KOPT-K1 (cell line): ENCODE data around the gene SLC35C1.
"Not testable (repeated sequence)": the region's sequence is repeated elsewhere in the genome, so short reads cannot be mapped to it uniquely, and the experiment has no call there.

Experiments used
- H3K27ac ChIP-seq: fragments of 200-600 bp; sonication (generic); 2 replicates; pipeline ENCODE4 v1.5.1; 2016; ENCODE audit warnings: antibody characterized with exemption, mild to moderate bottlenecking, low read depth, low read length; ENCODE audit not compliant: poor library complexity, severe bottlenecking
- H3K36me3 ChIP-seq: fragments of 200-600 bp; sonication (generic); 2 replicates; pipeline ENCODE4 v1.5.1; 2017; ENCODE audit warnings: antibody characterized with exemption, mild to moderate bottlenecking, low read length, moderate library complexity; ENCODE audit not compliant: insufficient read depth
- H3K9me3 ChIP-seq: fragments of 200-600 bp; sonication (generic); 2 replicates; pipeline ENCODE4 v1.5.1; 2017; ENCODE audit warnings: antibody characterized with exemption, low read length, mild to moderate bottlenecking; ENCODE audit not compliant: insufficient read depth, poor library complexity, severe bottlenecking

SLC35C1 gene

DNA sequence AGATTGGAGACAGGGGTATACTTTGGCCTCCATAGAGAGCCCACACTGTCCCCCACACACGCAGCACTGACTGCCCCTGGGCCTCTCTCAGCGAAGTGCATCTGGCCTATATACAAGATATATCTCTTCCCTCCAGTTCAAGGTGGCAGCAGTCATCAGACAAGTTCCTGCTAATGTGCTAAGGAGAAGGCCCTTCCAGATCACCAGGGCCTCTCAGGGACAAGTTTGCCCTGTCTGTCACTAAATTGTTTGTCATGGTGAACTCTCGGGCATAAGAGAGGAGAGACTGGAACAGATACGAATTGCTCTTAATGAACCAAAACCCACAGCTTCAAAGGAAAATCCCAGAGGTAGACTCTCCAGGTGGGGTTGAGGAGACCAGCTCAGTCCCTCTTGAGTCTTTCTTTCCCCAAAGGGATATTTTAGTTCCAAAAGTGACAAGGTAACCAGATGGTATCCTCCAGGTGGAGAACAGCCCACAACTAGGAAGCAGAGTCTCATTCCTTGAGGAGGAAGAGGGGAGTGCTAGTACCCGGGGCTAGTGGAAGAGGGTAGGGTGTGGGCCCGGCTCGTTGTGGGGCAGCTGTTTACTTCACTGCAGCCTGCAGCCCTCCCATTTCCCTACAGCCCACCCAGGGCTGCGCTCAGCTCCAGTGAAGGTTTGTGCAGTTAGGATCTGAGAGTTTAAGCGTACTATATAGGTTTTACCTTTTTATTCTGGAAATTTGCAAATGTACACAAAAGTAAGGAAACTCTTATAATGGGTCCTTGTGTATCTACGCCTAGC is 2.2 kb upstream of the SLC35C1 start:
- Histone ChIP-seq H3K27ac (no peak overlapping the region), H3K36me3 (no peaks in the 10 kb centered on the region), H3K9me3 (no peaks in the 10 kb centered on the region)

DNA sequence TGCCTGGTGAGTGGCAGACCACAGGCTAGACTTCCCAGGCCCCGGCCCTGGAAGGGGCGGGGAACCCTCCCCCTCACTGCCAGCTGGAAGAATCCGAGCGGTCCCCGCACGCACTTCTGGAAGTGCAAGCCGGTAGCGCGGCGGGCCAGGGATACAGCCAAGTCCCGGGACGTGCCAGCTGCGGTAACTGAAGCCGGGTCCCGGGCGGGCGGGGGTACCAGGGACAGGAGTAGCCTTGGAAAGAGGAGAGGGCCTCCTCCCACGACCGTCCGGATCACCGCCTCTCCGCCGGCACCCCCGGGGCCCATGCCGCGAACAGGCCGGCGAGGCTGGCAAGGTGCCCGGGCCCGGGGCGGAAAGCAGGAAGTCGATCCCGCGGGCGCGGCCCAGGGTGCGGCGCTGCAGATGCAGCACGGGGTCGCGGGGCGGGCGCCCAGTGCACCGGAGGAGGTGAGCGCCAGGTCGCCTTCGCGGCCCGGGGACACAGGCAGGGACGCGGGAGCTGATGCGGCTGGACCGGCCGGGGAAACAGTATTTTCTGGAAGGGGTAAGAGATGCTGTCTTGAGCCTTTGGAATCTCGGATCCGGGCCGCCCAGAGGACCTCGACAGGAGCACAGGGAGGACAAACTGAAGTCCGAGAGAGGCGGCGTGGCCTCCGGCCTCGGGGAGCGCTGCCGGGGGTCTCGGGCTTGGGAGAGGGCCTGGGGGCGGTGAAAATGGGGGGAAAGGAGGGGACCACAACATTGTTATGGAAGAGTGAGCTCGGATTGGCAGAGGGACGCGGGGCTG is 783 bp upstream of the SLC35C1 start:
- Histone ChIP-seq H3K36me3 (peaks cover 6% of the 10 kb centered on the region; the same call in 1 of the 2 replicates), H3K9me3 (no peaks in the 10 kb centered on the region), H3K27ac (peak overlapping the region; percentile 69)

DNA sequence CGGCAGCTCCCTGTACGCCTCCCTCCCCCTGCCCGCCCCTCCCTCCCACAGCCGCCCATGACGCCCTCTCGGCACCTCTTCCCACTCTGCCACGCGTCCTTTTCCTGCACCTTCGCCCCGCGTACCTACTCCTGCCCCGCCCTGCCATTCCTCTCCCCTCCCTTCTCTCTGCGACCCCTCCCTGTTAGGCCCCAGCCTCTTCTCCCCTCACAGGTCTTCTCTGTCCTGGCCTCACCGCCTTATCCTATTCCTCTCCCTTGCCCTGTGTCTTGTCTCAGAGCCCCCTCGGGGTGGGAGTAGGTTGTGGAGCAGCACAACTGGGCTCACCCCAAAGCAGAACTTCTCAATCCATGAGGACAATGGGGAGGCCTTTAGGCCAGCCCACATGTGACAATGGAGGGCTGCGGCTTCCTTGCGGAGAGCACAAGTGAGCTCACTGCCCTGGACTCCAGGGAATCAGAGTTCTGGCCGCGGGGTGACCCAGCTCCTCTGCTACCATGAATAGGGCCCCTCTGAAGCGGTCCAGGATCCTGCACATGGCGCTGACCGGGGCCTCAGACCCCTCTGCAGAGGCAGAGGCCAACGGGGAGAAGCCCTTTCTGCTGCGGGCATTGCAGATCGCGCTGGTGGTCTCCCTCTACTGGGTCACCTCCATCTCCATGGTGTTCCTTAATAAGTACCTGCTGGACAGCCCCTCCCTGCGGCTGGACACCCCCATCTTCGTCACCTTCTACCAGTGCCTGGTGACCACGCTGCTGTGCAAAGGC is 539 bp downstream of the SLC35C1 start:
- Histone ChIP-seq H3K9me3 (no peaks in the 10 kb centered on the region), H3K27ac (peak overlapping the region; percentile 69), H3K36me3 (peaks cover 18% of the 10 kb centered on the region; the same call in 1 of the 2 replicates)

DNA sequence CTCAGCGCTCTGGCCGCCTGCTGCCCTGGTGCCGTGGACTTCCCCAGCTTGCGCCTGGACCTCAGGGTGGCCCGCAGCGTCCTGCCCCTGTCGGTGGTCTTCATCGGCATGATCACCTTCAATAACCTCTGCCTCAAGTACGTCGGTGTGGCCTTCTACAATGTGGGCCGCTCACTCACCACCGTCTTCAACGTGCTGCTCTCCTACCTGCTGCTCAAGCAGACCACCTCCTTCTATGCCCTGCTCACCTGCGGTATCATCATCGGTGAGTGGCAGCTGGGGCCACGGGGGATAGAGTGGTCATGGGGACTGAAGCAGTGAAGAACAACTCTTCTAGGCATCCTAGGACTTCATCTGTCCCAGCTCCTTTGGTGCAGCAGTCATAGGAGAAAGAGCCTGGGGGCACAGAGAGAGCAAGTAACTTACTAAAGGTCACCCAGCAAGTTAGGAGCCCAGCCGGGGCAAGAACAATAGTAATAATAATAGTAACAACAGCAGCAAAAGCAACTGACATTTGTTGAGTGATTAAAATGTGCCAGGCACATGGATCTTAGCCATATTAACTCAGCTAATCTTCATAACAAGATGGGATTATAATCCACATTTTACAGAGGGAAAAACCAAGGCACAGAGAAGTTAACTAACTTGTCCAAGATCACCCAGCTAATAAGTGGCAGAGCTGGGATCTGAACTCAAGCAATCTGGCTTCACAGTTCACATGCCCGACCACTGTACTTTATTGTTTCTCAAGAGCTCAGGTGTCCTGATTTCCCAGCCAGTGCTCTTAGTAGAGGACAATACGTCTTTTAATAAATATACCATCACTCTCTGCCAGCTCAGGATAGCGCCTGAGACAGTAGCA is 1.4 kb downstream of the SLC35C1 start:
- Histone ChIP-seq H3K9me3 (no peaks in the 10 kb centered on the region), H3K27ac (peak overlapping the region; percentile 69), H3K36me3 (peaks cover 27% of the 10 kb centered on the region)

DNA sequence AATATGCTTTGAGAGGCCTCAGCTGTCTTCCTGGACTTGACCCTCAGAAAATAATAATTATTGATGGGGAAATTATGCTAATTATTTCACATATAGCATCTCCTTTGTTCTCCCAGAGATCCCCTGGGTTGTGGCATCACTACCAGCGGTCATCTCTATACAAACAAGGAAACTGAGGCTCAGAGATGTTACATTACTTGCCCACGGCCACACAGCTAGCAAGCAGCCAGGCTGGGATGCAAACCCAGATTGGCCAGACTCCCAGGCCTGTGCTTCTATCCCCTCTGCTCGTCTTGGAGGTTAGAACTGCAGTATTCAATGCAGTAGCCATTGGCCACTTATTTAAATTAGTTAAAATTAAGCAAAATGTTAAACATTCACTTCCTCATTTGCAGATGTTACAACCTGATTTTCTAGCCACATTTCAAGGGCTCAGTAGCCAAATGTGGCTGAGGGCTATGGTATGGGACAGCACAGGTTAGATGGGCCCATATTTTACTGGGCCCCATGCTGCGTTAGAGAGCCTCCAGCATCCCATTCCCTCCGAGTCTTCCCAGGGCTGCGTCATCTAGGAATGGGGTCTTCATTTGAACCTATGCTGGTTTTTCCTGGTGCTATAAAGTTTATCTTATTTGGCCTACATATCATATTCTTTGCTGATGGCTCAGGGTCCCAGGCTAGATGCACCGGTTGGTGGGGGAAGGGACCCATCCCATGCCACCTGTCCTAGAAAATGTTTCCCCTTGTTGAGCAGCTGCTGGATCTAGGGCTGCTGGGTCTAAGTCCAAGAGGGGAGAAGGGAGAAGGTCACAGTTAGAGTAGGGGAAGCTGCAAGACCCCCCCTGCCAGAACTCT is 2.2 kb downstream of the SLC35C1 start:
- H3K27ac ChIP-seq = no peak overlapping the region
- H3K36me3 ChIP-seq = peaks cover 35% of the 10 kb centered on the region
- H3K9me3 ChIP-seq = no peaks in the 10 kb centered on the region

DNA sequence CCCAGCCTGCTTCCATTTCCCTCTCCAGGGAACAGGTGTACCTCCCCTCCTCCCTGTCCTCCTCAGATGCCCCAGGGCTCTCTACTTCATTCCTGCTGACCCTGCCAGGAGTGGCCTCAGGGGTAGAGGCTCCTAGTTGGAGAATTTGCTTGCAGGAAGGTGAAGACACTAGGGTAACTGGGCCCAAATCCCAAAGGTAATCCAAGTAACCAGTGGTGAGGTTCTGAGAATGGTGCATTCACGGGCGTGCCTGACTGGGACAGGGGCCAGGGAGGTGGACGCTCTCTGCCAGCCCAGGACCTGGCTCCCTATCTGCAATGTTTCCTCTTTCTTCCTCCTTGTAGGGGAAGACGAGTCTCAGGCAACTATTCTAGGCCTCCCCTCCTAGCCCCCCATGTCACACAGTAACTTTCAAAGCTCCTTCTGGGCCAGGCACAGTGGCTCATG is 2.9 kb downstream of the SLC35C1 start:
- Histone ChIP-seq H3K27ac (no peak overlapping the region), H3K36me3 (peaks cover 40% of the 10 kb centered on the region), H3K9me3 (no peaks in the 10 kb centered on the region)

DNA sequence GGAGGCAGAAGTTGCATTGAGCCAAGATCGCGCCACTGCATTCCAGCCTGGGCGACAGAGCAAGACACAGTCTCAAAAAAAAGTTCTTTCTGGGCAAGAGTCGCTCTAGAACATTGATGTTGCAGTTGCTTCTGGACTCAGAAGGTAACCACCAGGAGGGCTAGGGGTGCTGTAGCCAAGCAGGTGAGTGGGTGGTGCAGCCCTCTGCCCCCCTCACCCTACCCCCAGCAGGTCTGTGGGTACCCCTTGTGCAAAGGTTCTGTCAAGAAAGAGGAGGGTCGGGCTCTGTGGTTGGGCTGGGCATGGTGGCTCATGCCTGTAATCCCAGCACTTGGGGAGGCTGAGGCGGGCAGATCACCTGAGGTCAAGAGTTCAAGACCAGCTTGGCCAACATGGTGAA is 3.5 kb downstream of the SLC35C1 start:
- H3K36me3 ChIP-seq = peaks cover 40% of the 10 kb centered on the region
- not testable (repeated sequence) for H3K27ac ChIP-seq

DNA sequence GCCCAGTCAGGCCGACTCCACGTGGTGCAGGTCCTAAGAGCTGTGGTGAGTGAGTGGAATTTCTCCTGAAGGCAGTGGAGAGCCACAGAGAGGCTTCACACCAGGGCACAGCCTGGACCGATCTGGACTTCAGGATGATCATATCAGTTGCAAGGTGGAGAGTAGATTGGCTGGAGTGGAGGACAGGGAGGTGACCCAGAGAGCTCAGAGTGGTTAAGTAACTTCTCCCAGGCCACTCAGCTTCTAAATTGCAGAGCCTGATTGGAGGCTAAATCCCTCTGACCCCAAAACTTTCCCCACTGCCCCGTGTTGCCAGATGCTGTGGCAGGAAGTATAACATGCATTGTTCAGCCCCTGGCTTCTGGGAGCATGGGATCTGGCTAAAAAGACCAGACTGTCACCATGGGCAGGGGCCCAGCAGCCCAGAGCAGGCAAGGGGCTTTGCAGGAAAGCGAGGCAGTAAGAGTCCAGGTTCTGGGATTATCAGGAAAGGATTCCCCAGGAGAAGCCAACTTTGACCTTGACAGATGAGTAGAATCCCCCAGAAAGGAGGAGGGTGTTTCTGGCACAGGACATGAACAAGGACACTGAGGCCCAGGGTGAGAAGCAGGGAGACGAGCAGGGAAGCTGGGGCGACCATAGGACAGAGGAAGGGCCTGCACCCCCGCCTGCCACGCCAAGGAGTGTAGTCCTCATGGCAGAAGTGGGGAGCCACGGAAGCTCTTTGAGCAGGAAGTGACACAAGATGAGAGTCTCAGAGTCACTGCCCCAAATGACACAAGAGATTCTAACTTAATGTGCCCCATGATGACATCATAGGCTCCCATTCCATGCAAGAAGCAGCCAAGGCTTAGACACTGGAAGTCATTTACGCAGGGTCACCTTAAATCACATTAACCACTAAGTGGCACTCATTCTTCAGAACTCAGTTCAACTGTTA is 4.8 kb downstream of the SLC35C1 start:
- H3K36me3 ChIP-seq = peaks cover 40% of the 10 kb centered on the region
- H3K27ac ChIP-seq = no peak overlapping the region
- H3K9me3 ChIP-seq = no peaks in the 10 kb centered on the region

More for the DNA sequence above, 3.5 kb downstream of the SLC35C1 start:
- not testable (repeated sequence) for H3K9me3 ChIP-seq

DNA sequence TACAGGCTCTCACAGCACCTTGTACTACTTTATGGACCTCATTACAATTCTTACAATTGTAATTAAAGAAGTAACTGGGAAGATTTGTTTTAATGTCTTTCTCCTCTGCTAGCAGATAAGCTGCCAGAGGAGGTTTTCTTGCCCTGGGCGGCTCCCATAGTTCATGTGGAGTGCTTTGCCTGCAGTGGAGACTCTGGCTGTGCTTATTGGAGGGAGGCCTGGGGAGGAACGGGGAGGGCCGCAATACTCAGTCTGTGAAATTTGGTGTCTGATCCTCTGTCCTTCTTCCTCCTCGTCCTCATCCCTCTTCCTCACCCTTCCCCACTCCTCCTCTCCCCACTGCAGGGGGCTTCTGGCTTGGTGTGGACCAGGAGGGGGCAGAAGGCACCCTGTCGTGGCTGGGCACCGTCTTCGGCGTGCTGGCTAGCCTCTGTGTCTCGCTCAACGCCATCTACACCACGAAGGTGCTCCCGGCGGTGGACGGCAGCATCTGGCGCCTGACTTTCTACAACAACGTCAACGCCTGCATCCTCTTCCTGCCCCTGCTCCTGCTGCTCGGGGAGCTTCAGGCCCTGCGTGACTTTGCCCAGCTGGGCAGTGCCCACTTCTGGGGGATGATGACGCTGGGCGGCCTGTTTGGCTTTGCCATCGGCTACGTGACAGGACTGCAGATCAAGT is 5.6 kb downstream of the SLC35C1 start:
- H3K36me3 ChIP-seq = peaks cover 40% of the 10 kb centered on the region

DNA sequence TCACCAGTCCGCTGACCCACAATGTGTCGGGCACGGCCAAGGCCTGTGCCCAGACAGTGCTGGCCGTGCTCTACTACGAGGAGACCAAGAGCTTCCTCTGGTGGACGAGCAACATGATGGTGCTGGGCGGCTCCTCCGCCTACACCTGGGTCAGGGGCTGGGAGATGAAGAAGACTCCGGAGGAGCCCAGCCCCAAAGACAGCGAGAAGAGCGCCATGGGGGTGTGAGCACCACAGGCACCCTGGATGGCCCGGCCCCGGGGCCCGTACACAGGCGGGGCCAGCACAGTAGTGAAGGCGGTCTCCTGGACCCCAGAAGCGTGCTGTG is 6.1 kb downstream of the SLC35C1 start:
- no peaks in the 10 kb centered on the region for H3K9me3 ChIP-seq
- no peak overlapping the region for H3K27ac ChIP-seq
- H3K36me3 ChIP-seq = peaks cover 40% of the 10 kb centered on the region

More for the DNA sequence above, 5.6 kb downstream of the SLC35C1 start:
- Histone ChIP-seq H3K9me3 (no peaks in the 10 kb centered on the region), H3K27ac (no peak overlapping the region)

DNA sequence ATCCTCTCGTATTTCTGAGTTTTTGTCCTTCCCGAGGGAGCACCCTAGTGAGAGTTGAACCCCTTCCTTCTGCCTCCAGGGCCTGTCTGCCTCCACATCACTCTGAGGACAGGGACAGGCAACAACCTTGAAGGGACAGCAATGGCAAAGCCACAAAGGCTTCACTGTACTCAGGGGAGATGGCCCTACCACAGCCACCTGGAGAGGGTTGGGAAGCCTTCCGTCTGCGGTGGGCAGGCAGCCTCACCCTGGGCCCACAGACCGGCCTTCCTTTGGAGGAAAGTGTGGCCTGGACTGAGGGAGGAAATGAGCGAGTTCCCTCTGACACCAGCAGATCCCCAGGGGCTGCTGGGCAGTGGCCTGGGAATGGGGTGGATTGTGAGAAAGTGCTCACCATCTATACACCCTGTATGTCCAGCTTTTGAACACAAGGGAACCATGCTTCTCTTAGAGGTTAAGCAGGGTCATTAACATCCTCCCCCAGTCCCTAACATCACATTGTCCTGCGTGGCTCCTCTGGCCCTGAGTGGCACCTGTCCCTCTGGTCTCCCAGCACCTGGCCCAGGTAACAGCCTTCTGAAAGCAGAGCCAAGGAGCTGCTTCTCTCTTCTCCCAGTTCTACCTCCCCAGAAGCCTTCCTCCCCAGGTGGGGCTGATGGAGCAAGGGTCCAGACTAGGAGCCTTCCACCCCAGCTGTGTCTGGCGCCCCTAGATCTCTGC is 6.8 kb downstream of the SLC35C1 start:
- Histone ChIP-seq H3K9me3 (no peaks in the 10 kb centered on the region), H3K36me3 (peaks cover 40% of the 10 kb centered on the region), H3K27ac (no peak overlapping the region)
